ENCODE measurements around the gene NUP210L.

DNA sequence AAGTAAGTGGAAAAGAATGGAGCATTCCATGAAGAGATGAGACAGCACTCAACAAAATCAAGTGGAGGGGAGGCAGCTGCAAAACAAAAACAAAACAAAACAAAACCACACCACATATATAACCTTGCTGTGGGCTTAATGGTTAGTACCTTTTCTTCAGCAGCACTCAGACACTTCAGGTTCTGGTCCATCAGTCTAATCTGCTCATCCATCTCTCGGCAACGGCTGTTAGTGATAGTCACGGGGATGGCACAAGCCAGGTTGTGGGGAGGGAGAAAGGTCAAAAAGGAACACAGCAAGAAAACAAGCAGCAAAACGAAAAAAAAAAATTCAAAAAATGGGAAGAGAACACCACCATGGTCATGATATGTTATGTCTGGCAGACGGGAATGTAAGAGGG is 17.0 kb upstream of the NUP210L start:
- TF ChIP-seq, protein P1, sequence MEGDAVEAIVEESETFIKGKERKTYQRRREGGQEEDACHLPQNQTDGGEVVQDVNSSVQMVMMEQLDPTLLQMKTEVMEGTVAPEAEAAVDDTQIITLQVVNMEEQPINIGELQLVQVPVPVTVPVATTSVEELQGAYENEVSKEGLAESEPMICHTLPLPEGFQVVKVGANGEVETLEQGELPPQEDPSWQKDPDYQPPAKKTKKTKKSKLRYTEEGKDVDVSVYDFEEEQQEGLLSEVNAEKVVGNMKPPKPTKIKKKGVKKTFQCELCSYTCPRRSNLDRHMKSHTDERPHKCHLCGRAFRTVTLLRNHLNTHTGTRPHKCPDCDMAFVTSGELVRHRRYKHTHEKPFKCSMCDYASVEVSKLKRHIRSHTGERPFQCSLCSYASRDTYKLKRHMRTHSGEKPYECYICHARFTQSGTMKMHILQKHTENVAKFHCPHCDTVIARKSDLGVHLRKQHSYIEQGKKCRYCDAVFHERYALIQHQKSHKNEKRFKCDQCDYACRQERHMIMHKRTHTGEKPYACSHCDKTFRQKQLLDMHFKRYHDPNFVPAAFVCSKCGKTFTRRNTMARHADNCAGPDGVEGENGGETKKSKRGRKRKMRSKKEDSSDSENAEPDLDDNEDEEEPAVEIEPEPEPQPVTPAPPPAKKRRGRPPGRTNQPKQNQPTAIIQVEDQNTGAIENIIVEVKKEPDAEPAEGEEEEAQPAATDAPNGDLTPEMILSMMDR (IDR thresholded peaks at IDR 0.05) = no peak
- TF ChIP-seq POLR2A (IDR thresholded peaks at IDR 0.05) = no peak
